Subcutaneous abdominal adipose tissue (tissue), 5 donors: ENCODE measurements around the gene TUFT1.

Source experiments
- H3K27ac ChIP-seq: one replicate; pipeline ENCODE4 v1.7.0; 2013; ENCODE audit warnings: low read depth, mild to moderate bottlenecking, inconsistent platforms, low read length, moderate library complexity
- H3K27me3 ChIP-seq, 5 donors: one replicate each; pipeline ENCODE4 v1.7.0; 2013; ENCODE audit warnings: low read length in 5 of 5, inconsistent platforms in 1 of 5; ENCODE audit not compliant: control insufficient read depth in 5 of 5, insufficient read depth in 4 of 5
- H3K36me3 ChIP-seq, 5 donors: one replicate each; pipeline ENCODE4 v1.7.0; 2013; ENCODE audit warnings: low read length in 5 of 5; ENCODE audit not compliant: control insufficient read depth in 5 of 5, insufficient read depth in 5 of 5
- H3K4me1 ChIP-seq, 5 donors: one replicate each; pipeline ENCODE4 v1.7.0; 2013; ENCODE audit warnings: low read length in 5 of 5, mild to moderate bottlenecking in 3 of 5, moderate library complexity in 1 of 5; ENCODE audit not compliant: control insufficient read depth in 5 of 5, insufficient read depth in 5 of 5
- H3K4me3 ChIP-seq, 5 donors: one replicate each; pipeline ENCODE4 v1.7.0; 2013; ENCODE audit warnings: low read length in 5 of 5, low read depth in 1 of 5
- H3K9ac ChIP-seq, 5 donors: one replicate each; pipeline ENCODE4 v1.7.0; 2013; ENCODE audit warnings: low read length in 5 of 5, mild to moderate bottlenecking in 4 of 5, moderate library complexity in 3 of 5
- H3K9me3 ChIP-seq, 5 donors: one replicate each; pipeline ENCODE4 v1.7.0; 2013; ENCODE audit warnings: low read length in 5 of 5; ENCODE audit not compliant: control insufficient read depth in 5 of 5
- donor health status: healthy.
- donor health status: healthy.
- donor health status: healthy.
- donor health status: healthy.
- donor health status: healthy.

The TUFT1 gene

DNA sequence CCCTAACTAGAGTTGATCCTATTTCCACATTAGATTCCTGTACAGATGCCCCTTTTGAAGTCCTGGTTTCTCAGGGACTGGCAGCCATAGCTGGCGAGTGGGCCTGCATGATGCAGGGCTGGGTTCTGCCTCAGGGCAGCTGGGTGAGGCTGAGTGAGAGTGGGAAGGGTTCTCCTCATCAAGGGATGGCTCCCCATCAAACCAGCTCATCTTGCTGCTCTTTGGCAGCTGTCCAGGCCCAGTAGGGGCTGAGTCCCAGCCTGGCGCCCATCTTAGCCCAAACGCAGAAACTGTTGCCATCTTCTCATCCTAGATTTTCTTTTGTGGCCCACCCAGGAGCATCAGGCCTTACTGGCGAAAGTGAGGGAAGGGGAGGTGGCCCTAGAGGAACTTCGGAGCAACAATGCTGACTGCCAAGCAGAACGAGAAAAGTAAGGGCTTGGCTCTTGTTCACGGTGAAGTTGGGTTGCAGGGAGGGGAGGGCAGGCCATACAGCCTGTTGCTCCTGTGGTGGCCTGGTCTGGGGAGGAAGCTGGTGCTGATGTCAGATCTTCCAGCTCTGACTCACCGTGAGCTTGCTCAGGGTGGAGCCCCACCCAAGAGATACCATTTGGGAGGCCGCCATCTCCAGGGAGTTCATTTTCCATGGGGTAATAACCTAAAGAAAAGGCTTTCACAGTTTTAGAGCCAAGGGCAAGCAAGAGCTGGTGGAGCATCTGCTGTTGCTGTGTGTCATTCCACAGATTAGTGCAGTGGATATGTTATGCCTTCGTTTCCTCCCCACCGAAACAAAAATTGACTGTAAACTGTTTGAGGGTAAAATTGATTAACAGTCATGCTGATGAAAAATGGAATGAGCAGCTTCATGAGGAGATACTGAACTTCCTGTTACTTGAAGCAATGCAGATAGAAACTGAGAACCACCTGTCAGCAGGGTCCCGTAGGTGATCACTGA, 34.7 kb downstream of the TUFT1 start:
- Histone ChIP-seq H3K9me3 (no peaks in the 10 kb centered on the region), H3K27ac (no peak overlapping the region), H3K4me1 (peaks cover 0 to 2% (median 0%) of the 10 kb centered on the region in 5 donors), H3K9ac (no peak overlapping the region), H3K4me3 (no peak overlapping the region), H3K36me3 (peaks cover 4 to 54% (median 24%) of the 10 kb centered on the region in 5 donors), H3K27me3 (no peaks in the 10 kb centered on the region)

DNA sequence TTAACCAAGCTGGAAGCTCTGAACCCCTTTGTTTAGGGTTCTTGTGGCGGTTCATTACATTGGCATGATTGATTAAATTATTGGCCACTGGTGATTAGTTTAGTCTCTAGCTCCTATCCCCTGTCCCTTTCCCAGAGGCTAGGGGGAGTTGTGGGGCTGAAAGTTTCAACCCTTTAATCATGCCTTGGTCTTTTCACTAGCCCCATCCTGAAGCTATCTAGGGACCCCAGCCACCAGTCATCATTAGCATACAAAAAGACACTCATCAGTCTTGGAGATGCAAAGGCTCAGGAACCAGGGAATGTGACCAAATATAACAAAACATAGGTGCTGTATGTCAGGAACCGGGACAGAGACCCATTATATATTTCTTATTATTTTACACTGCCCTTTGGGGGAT, 37.1 kb downstream of the TUFT1 start:
- Histone ChIP-seq H3K4me1 (peaks cover 0 to 7% (median 2%) of the 10 kb centered on the region in 5 donors), H3K9ac (no peak overlapping the region), H3K27ac (no peak overlapping the region), H3K36me3 (peaks cover 7 to 65% (median 34%) of the 10 kb centered on the region in 5 donors), H3K4me3 (no peak overlapping the region), H3K9me3 (no peaks in the 10 kb centered on the region), H3K27me3 (no peaks in the 10 kb centered on the region)

DNA sequence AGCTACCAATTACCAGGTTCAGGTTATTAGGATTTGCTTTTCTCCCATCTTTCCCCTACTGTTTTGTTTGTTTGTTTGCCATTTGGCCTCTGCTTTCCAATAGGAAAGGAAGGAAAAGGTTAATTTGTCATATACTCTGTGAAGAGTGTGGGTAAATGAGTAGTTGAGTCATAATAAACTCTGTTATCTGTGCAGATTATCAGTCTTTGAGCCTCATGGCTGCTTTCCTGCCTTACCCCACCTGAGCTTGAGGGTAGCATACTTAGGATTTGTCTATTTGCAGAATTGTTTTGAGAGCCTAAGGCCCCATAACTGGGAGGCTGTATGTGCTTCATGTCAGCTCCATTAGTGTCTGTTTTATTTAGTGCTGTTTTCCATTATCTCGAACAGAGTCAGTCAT, 38.8 kb downstream of the TUFT1 start:
- H3K27ac ChIP-seq = no peak overlapping the region
- peaks cover 7 to 60% (median 34%) of the 10 kb centered on the region in 5 donors for H3K36me3 ChIP-seq

DNA sequence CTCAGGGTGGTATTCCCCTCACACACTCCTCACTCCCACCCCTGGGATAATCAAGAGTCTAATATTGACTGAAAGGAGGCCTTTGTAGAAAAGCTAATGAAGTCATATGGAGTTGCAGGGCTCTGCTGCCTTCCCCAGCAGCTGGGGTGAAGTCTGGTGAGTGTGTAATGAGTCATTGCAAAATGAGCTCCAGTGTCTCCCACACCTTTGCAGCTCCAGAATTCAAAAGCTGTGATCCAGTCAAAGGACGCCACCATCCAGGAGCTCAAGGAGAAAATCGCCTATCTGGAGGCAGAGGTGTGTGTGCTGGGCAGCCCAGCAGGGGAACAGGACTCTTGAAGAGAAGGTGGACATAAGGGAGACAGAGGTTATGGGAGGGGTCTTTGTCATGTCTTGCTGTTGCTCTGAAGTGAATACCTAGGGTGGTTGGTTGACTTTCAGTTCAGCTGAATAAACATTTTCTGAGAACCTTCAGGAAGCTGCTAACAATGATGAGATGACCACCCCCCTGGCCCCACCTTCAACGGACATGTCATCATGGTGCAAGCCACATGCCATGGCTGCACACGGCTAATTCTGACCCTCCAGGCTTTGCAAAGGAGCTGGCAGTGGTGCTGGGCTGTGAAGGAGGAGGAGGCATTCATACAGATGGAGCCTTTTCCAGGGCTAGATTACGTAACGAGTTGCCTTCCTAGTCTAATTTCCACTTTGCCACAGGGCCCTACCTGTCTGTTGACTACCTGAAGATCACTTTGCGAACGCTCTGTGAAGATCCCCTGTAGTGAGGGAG, 39.5 kb downstream of the TUFT1 start:
- no peak overlapping the region for H3K27ac ChIP-seq

More for the DNA sequence above, 38.8 kb downstream of the TUFT1 start:
- Histone ChIP-seq H3K4me1 (peaks cover 0 to 14% (median 7%) of the 10 kb centered on the region in 5 donors), H3K9me3 (no peaks in the 10 kb centered on the region), H3K9ac (no peak overlapping the region), H3K27me3 (no peaks in the 10 kb centered on the region), H3K4me3 (no peak overlapping the region)

DNA sequence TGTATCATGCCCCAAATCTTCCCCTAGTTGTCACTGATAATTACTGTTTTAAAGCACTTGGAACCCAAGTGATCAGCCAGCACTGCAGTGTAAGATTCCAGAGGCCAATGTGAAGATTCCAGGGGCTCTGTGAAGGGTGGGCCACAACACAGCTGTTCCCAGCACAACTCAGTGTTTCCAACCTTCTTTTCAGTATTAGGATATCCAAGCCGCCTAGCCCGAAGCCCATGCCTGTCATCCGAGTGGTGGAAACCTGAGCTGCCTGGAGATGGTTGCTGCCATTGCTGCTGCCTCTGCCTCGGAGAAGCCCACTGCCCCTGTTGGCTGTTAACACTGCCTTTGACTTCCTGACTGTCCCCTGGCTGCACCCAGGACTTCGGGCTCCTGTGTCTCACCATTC, 41.3 kb downstream of the TUFT1 start:
- no peak overlapping the region for H3K4me3 ChIP-seq
- no peak overlapping the region for H3K9ac ChIP-seq
- peaks cover 2 to 24% (median 17%) of the 10 kb centered on the region in 5 donors for H3K4me1 ChIP-seq
- H3K27me3 ChIP-seq = no peaks in the 10 kb centered on the region
- H3K9me3 ChIP-seq = no peaks in the 10 kb centered on the region
- H3K36me3 ChIP-seq = peaks cover 7 to 38% (median 26%) of the 10 kb centered on the region in 5 donors
- no peak overlapping the region for H3K27ac ChIP-seq

More for the DNA sequence above, 39.5 kb downstream of the TUFT1 start:
- H3K36me3 ChIP-seq = peaks cover 7 to 54% (median 28%) of the 10 kb centered on the region in 5 donors
- H3K9ac ChIP-seq = no peak overlapping the region
- H3K4me3 ChIP-seq = no peak overlapping the region
- no peaks in the 10 kb centered on the region for H3K27me3 ChIP-seq
- peaks cover 2 to 21% (median 14%) of the 10 kb centered on the region in 5 donors for H3K4me1 ChIP-seq
- no peaks in the 10 kb centered on the region for H3K9me3 ChIP-seq

DNA sequence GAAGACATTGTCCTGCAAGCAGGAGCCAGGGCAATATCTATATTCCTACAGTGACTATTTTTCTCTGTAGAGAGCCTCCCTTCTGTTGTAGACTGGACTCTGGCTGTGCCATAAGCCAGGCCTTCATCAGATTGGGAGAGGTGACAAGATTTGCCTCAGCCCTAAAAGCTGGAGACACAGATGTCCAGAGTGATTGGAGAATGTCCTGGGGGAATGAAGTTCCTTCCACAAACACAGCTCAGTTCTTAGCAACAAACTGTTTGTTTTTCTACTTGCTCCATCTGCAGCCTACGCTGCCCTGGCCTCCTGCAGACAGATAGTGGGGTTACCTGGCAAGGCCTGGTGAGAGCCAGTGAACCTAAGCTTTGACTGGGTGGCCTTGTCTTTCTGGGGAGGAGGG, 41.8 kb downstream of the TUFT1 start:
- H3K27ac ChIP-seq = no peak overlapping the region

DNA sequence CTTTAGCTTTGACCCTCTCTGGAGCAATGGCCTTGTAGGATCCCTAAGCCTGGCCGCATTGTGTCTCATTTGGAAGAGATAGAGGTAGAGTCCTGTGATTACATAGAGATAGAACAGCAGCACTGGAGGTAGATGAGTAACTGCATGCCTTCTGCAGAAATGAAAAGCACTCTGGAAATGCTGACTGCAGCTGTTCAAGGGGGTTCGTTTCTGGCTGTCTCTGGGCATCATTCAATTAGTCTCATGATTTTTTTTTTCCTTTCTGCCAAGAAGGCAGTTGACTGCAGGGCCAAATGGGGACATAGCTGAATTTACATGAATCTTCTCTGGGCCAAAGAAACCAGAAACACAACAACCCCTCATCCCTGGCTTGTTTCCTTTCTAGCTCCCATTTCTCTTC, 43.7 kb downstream of the TUFT1 start:
- no peaks in the 10 kb centered on the region for H3K27me3 ChIP-seq
- H3K4me3 ChIP-seq = no peak overlapping the region
- peaks cover 6 to 29% (median 23%) of the 10 kb centered on the region in 5 donors for H3K36me3 ChIP-seq
- no peak overlapping the region for H3K27ac ChIP-seq
- H3K9me3 ChIP-seq = no peaks in the 10 kb centered on the region
- H3K4me1 ChIP-seq = peaks cover 2 to 24% (median 17%) of the 10 kb centered on the region in 5 donors
- no peak overlapping the region for H3K9ac ChIP-seq

More for the DNA sequence above, 41.8 kb downstream of the TUFT1 start:
- no peak overlapping the region for H3K4me3 ChIP-seq
- H3K27me3 ChIP-seq = no peaks in the 10 kb centered on the region
- H3K9ac ChIP-seq = no peak overlapping the region
- peaks cover 7 to 36% (median 26%) of the 10 kb centered on the region in 5 donors for H3K36me3 ChIP-seq
- H3K4me1 ChIP-seq = peaks cover 2 to 24% (median 17%) of the 10 kb centered on the region in 5 donors
- H3K9me3 ChIP-seq = no peaks in the 10 kb centered on the region

DNA sequence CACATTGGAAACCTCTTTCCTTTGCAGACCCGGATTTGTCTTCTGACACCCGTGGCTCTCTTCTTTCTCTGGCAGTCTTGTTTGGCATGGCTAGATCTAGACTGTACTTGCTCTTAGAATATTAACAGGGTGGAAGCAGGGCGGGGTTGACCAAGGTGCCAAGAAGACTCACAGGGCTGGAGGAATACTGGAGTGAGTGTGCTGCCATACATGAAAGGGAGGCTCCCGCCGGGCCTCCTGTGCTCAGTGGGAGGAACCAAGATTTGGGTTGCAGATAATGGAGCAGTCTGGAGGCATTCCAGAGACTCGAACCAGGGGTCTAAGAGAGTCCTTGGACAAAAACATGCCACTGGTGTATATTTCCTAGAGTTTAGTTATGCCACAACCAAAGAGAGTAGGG, 44.2 kb downstream of the TUFT1 start:
- no peak overlapping the region for H3K27ac ChIP-seq
- H3K4me3 ChIP-seq = no peak overlapping the region
- H3K27me3 ChIP-seq = no peaks in the 10 kb centered on the region
- peaks cover 3 to 26% (median 18%) of the 10 kb centered on the region in 5 donors for H3K36me3 ChIP-seq
- peaks cover 2 to 24% (median 17%) of the 10 kb centered on the region in 5 donors for H3K4me1 ChIP-seq
- no peak overlapping the region for H3K9ac ChIP-seq
- no peaks in the 10 kb centered on the region for H3K9me3 ChIP-seq

DNA sequence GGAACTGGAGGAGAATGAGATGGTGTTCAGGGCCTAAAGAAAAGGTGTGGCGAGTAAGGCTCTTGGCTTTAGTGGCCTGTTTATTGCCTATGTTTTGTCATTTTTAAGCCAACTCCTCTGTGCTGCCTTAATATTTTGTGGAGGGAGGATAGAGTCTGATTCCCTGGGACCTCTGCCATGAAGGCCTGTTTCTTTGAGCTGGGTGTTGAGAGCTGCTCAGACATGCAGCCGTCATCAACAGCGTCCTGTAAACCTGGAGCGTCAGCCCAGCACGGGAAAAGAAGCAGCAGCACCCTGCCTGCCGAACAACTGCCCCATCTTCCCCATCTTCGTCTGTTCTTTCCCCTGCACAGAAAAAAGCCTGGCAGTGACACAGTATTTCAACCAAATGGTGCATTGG, 44.7 kb downstream of the TUFT1 start:
- peaks cover 2 to 24% (median 17%) of the 10 kb centered on the region in 5 donors for H3K4me1 ChIP-seq
- H3K9ac ChIP-seq = no peak overlapping the region
- no peaks in the 10 kb centered on the region for H3K9me3 ChIP-seq
- H3K27ac ChIP-seq = no peak overlapping the region
- H3K36me3 ChIP-seq = peaks cover 3 to 21% (median 13%) of the 10 kb centered on the region in 5 donors
- no peak overlapping the region for H3K4me3 ChIP-seq
- no peaks in the 10 kb centered on the region for H3K27me3 ChIP-seq
